Epithelial cell of proximal tubule (primary cell): ENCODE data around the gene ZNF431. TPM values are rescaled to one million over a fixed set of nuclear protein-coding genes. Genes with fewer than 3 reads are reported as not detected.
"Not testable (repeated sequence)": the region's sequence is repeated elsewhere in the genome, so short reads cannot be mapped to it uniquely, and the experiment has no call there.

Experiments used
- DNase-seq: peaks from one replicate; pipeline ENCODE4 v3.0.0-alpha.2; 2011; ENCODE audit warnings: low read depth
- H3K4me3 ChIP-seq: 2 replicates; pipeline ENCODE4 v1.5.1; 2011; ENCODE audit warnings: low read depth, mild to moderate bottlenecking, low read length
- CTCF ChIP-seq: conservative IDR thresholded peaks from 2 replicates; pipeline ENCODE4 v1.5.1; 2012; ENCODE audit warnings: low read depth, mild to moderate bottlenecking, low read length
- total RNA-seq: library from RNA; depleted of rRNA; stranded (reverse); fragments of >200 nt; gene quantifications from 2 replicates; pipeline ENCODE4 v1.2.3, GENCODE V29; 2015

Gene ZNF431
- total RNA-seq, 1 donor from 2014 or later, result 2.9 TPM

- no peak overlapping the region for H3K4me3 ChIP-seq
- TF ChIP-seq CTCF, result no peak
- no peak for DNase-seq
Measured at GRCh38 chr19:21233691-21234090, 91.9 kb downstream of the ZNF431 start.

GRCh38 chr19:21236751-21237150, 94.9 kb downstream of the ZNF431 start:
- DNase-seq, H3K4me3 ChIP-seq: not testable (repeated sequence)

- no peak for DNase-seq
- TF ChIP-seq CTCF, result no peak
Measured at GRCh38 chr19:21238670-21239069, 96.8 kb downstream of the ZNF431 start.

More at GRCh38 chr19:21238670-21239069, 96.8 kb downstream of the ZNF431 start:
- no peak overlapping the region for H3K4me3 ChIP-seq

Other genes starting within 250 kb of the ZNF431 start
- 11.4 and 12.1 TPM in 2 replicates for gene ZNF85, start 218.8 kb upstream of the ZNF431 start, total RNA-seq
- 5.1 and 8.0 TPM in 2 replicates for gene ZNF430, start 121.4 kb upstream of the ZNF431 start, total RNA-seq
- gene ZNF714, start 59.8 kb upstream of the ZNF431 start, total RNA-seq, result 7.6 and 13.9 TPM in 2 replicates
- 2.7 and 9.8 TPM in 2 replicates for gene ZNF708, start 187.4 kb downstream of the ZNF431 start, total RNA-seq
- 15.0 and 17.8 TPM in 2 replicates for gene ZNF738, start 217.0 kb downstream of the ZNF431 start, total RNA-seq